ENCODE data around the gene GPC3.

DNA sequence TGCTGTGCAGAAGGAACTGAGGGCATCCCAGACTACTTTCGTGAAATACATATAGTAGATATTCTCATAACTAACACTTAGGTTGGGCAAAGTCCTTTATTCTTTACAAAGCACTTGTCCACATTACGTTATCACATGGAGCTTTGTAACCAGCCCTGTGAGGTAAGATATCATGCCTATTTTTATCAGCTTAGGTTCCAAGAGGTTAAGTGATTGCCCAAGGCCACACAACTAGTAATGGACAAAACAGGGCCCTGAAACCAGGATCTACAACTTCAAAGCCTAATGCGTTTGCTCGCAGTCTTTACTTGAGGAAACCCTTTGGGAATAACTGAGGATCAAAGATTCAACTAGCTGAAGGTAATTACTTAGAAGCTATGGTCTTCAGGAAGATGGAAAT is 261.5 kb downstream of the GPC3 start:
- TF ChIP-seq, protein P1, sequence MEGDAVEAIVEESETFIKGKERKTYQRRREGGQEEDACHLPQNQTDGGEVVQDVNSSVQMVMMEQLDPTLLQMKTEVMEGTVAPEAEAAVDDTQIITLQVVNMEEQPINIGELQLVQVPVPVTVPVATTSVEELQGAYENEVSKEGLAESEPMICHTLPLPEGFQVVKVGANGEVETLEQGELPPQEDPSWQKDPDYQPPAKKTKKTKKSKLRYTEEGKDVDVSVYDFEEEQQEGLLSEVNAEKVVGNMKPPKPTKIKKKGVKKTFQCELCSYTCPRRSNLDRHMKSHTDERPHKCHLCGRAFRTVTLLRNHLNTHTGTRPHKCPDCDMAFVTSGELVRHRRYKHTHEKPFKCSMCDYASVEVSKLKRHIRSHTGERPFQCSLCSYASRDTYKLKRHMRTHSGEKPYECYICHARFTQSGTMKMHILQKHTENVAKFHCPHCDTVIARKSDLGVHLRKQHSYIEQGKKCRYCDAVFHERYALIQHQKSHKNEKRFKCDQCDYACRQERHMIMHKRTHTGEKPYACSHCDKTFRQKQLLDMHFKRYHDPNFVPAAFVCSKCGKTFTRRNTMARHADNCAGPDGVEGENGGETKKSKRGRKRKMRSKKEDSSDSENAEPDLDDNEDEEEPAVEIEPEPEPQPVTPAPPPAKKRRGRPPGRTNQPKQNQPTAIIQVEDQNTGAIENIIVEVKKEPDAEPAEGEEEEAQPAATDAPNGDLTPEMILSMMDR (conservative IDR thresholded peaks at IDR 0.05) = no peak
- TF ChIP-seq EZH2 (IDR thresholded peaks at IDR 0.05; ENCODE audit: low read depth) = no peak
